ENCODE measurements around the gene SDK1.

SDK1 gene

DNA sequence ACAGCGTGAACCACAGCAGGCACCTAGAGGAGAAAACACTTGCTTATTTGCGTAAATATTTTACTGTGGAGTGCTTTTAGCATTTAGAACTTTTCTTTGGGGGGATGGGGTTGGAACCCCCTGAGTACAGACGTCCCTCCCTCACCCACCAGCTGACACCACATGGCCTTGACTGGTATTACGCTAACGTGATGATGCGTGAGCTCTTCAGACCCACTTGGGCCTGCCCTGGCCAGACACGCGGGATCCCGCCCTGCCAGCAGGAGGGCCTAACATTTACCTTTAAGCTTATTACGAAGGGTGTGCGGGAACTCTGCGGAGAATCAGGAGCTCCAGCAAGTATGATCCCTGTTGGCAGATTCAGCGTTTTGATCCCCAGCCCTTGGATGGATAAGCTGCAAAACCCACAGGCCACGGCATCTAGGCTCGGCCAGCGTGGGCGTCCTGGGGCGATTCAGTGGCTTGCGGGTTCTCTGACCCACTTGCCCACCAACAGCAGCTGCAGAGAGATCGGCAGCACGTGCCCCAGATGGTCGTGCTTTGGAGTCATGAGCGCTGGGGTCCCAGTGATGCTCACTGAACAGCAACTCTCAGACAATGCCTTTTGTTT lies 835.6 kb downstream of the SDK1 start:
- no peak for DNase-seq (ENCODE audit: low spot score)

DNA sequence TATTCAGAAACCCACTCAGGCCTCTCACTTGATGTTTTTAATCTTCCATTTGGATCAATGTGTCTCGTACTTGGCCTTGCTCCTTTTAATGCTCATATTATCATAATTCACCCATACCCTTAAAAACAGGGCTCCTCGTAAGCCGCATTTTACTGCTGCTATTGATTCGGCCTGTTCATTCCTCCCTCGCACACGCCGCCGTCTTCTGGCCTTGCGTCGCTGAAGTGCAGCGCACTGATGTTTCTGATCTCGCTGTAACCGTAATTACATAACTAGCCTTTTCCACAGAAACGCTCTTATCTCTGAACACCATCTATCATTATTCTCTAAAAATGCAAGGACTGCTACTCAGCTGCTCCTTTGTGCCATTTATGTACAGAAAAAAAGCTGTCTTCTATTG lies 836.5 kb downstream of the SDK1 start:
- no peak for DNase-seq (ENCODE audit: low spot score)

DNA sequence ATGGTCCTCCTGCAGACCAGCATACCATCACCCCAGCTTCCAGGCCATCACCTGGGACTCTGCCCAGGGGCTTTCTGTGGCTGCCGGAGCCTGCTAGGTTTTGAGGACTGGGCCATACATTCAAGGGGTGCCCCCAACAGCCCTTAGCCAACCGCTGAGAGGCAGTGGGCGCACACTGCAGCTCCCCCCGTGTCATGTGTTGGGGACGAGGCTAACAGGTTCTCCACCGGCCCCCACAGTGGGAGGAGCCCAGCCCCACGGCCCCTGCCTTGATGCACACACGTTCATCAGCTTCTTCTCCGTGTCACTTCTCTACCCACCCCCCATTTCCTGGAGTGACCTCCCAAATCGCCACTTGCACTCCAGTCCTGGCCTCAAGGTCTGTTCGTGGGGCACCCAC lies 837.8 kb downstream of the SDK1 start:
- DNase-seq (ENCODE audit: low spot score): no peak

DNA sequence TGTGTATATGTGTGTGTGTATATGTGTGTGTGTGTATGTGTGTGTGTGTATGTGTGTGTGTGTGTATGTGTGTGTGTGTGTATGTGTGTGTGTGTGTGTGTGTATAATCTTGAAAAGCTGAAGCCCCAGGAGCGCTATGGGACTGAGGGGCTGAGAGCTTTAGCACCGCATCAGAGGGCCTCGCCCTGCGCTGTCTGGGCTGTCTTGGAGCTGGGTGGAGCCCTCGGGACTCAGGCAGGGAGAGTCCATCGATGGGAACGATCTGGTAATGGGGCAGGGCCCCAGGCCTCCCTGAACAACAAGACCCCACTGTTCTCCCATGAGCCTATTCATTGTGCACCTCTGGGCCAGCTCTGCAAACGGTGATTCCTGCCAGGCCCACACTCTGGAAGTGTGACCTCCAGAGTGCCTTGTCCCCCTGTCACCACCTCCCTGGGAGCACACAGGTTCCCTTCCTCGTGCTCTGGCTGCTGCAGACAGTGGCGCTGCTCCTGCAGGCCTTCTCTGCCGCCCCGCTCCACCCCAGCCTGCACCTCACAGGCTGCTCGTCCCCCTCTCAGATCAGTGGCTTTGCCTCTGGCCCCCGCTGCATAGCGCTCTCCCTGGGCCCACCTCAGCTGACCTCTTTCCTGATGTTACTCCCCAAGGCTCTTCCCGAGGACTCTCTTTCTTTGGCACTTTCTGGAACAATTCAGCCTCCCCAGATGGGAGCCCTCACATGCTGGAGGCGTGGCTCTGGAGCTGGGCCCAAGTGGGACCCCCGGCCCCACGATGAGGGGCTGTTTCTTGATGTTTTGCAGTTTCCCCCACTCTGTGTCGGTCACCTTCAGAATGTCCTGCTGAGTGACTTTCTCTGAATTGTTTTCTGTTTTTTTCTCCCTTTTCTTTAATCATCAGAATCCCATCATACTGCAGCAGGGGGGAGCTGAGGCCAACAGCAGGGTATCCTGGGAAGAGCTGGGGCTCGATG lies 838.9 kb downstream of the SDK1 start:
- DNase-seq (ENCODE audit: low spot score): no peak

DNA sequence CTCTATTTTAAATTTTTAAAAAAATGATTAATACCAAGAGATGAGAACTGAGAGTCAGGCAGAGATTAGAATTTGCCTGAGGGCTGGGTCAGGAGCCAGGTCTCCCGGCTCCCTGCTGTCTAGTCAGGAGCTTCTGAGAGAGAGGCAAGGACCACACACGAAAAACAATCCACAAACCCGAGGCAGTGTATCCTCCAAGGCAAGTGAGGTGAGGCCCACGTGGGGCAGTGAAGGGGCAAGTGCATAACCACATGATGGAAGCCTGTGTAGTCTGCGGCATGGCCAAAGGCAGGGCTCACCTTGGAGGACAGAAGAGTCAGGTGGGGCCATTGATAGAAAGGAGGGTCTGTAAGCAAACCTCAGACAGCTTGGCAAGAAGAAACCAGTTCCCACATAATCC lies 839.9 kb downstream of the SDK1 start:
- DNase-seq (ENCODE audit: low spot score): no peak

DNA sequence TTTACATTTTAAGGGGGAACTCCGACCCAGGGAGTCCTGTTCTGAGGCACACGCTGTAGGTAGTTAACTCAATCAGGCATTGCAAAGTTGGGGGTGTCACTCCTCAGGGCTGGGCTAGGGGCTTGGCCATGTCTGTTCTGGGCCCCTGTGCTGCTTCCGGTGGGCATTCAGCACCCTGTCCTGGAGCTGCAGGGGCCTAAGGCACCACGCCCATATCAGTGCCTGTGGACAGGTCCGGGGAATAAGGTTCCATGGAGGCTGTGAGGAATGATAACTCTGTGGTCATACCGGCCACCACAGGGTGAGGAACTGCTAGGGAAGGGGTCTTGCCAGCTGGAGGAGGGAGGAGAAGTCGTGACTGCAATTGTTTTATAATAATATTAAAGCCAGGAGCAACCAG lies 842.0 kb downstream of the SDK1 start:
- no peak for DNase-seq (ENCODE audit: low spot score)

DNA sequence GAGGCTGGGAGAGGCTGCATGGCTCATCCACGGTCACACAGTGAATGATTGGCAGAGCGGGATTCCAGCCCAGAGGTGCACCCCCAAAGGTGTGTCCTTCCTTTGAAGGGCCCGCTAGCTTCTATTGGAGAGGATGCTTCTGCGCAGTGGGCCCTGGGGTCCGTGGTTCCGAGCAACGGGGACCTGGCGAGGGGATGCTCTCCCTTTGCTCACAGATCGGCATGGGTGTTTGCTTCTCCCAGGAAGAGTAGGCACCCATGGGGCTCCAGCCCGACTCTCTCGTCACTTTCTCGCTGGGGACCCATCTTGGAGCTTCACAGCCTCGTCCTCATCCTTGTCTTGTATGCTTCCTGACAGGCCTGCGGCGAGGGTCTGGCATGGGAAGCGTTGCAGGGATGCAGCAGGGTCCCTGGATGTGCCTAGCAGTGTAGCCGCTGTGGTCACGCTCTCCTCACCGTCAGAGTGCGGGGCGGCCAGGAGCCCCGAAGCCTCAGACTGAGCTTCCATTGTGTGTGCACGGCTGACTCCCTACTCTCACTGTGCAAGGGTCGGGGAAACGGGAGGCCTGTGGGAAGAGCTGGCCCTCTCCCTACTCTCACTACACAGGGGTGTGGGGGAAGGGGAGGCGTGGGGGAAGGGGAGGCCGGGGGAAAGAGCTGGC lies 842.6 kb downstream of the SDK1 start:
- DNase-seq (ENCODE audit: low spot score): no peak

DNA sequence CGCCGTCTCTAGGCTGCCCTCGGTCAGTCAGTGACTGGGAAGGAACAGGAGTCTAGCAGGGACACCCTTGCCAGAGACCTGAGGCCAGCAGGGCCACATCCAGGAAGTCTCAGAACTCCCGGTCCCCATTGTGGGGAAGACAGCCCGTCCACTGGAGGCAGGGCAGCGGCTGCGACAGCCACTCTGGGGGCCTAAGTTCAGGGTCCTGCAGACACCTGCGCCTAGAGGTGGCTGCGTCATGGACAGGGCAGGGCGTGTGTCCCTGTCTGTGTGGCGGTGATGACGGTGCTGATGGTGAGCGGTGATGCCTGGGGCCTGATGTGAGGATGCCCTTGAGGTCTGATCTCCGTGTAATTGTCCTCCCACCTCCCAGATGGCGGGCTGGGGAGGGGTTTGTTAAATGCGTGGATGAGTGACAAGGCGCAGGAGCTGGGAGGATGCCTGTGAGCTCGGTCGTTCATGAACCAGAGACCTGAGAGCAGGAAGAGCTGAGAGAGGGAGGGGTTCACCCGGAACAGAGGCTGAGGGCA lies 843.2 kb downstream of the SDK1 start:
- no peak for DNase-seq (ENCODE audit: low spot score)

DNA sequence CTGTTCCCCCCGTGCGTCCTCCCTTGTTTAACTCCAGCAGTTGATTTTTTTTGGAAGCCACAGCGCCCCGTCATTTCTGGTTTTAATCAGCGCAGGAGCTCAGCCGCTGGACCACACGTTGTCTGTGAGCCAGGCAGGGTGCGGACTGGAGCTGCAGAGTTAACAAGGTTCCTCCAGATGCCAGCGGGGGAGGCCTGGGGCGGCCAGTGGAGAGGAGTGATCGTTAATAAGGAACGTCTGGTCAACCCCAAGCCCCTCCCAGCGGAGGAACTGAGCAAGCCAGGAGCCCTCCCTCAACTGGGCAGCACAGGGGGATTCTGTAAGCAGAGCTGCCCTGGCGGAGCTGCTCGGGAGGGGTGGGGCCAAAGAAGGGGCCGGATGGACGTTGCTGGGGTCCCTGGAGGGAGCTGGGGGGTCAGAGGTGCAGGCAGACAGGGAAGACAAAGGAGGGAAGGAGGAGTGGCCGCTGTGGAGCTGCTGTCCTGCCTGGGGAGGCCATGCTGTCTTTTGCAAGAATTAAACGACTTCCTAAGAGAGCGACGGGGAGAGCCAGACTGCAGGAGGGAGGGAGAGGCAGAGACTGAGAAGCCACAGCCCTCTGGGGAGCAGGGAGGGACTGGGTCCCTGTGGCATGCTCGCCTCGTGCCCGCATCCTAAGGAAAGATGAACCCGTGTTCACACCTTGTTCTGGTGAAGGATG lies 843.9 kb downstream of the SDK1 start:
- DNase-seq (ENCODE audit: low spot score): no peak

DNA sequence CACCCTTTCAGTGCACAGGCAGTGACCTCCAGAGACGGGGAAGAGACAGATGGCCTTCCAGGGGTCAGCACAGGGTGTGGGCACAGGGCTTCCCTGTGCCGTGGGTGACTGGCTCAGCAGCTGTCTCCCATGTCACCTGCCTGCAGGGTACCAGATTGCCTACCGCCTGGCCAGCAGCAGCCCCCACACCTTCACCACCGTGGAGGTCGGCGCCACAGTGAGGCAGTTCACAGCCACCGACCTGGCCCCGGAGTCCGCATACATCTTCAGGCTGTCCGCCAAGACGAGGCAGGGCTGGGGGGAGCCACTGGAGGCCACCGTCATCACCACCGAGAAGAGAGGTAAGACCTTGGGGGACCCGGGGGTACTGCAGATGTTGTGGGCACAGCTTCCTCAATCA lies 844.5 kb downstream of the SDK1 start:
- DNase-seq (ENCODE audit: low spot score): no peak

DNA sequence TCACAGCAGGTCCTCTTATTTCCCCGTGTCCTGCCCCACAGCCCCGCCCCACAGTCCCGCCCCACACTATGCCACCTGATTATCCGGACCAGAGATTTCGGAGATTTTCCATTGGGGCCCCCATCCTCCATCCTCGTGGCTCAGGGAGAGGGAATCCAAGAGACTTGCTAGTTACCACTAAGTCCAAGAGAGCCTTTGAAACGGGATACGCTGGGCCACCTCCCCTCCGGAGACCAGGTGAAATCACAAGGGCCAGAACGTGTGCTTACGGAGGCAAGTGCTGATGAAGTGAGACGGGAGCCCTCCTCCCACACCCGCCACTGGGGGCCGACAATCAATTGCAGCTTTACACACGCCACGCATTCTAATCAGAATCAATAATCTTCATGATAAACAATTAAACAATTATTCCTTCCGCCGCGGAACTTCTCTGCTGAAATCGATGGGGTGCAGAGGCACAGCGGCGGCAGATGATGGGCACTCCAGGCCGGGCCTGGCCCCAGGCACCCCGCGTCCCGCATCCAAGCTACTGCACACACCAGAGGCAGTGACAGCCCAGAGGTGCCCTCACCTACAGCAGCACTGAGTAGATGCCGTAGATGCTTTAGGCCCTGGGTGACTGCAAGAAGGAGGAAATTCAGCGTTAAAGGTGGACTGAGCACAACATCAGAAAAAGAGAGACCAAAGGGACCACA lies 847.0 kb downstream of the SDK1 start:
- no peak for DNase-seq (ENCODE audit: low spot score)

DNA sequence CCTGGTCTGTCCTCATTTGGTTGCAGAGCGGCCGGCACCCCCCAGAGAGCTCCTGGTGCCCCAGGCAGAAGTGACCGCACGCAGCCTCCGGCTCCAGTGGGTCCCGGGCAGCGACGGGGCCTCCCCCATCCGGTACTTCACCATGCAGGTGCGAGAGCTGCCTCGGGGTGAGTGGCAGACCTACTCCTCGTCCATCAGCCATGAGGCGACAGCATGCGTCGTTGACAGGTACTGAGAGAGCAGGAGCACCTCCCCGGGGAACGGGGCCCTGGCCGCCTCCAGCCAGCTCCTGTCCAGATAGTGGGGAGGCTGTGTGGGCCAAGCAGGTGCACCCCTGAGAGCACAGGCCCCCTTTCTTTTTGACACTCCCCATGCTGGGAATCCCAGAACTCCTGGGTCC lies 848.2 kb downstream of the SDK1 start:
- DNase-seq (ENCODE audit: low spot score): no peak

DNA sequence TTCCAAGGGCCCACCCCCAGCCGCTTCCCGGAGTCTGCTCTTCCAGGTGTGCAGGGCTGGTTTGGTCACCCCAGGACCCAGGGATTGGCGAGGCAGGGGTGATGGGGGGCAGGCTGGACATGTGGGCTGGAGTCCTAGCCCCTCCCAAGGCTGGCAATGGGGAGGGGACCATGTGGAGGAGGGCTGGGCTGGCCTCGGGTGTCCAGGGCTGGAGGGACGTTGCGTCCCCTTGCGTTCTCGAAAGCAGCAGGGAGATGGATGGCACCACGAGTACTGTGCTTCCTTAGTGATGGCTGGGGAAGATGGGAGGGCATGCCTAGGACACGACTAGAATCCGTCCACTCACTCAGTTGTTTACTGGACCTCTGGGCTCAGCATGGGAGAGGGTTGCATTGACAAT lies 848.6 kb downstream of the SDK1 start:
- no peak for DNase-seq (ENCODE audit: low spot score)

DNA sequence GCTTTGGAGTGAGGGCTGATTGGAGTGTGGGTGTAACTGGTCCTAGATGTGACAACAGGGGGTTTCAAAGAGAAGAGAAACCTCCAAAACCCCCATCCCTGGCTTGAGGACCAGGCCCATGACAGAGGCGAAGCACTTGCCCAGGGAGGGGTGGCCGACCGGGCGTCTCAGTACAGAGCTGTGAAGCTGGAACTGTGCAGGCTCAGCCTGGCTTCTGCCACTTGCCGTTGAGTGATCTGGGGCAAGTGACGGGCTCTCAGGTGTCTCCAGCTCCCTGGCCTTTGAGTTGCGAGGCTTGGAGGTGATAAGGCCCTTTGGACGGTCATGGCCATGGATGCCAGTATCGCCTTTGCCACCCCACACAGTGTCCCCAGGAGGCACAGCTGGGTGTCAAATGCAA lies 849.7 kb downstream of the SDK1 start:
- no peak for DNase-seq (ENCODE audit: low spot score)

DNA sequence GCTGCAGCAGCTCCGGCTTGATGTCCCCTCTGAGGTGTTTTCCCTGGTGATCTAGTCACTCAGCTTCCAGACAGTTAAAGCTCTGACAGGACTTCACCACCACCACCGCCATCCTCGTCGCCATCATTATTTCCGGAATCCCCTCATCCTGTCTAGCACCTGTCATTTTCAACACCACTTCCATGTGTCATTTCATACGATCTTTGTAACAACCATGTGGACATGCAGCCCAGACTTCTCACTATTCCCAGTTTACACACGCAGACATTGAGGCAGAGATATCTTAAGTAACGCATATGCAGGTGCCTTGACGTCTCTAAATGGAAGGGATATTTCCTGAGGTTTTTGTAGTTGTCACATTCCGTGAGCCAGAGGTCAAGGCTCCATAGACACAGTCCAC lies 850.5 kb downstream of the SDK1 start:
- no peak for DNase-seq (ENCODE audit: low spot score)

DNA sequence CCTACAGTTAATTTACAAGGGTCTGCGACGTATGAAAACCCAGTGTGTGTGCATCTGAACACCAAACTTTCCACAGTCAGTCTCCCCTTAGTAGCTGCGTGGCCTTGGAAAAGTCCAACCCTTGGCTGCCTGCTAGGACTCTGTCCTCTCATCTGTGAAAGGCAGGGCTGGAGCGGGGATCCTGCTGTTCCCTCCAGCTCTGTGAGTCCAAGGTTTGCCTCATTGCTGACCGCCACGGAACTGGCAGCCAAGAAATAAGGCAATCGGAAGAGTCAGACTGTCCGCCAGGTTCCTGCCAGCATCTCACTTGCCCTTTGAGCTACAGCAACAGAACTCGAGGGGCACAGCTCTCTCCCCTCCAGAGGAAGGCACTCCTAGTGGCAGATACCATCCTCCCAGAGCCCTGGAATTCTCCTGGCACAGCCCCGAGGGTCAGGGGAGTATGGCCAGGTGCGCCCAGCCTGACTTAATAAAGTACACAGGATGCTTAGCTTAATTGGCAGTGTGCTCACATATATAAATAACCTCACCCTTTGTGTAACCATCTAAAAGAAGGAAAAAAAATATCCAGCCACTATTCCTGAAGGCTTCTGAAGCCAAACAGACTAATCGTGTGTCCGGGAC lies 851.0 kb downstream of the SDK1 start:
- DNase-seq (ENCODE audit: low spot score): no peak

DNA sequence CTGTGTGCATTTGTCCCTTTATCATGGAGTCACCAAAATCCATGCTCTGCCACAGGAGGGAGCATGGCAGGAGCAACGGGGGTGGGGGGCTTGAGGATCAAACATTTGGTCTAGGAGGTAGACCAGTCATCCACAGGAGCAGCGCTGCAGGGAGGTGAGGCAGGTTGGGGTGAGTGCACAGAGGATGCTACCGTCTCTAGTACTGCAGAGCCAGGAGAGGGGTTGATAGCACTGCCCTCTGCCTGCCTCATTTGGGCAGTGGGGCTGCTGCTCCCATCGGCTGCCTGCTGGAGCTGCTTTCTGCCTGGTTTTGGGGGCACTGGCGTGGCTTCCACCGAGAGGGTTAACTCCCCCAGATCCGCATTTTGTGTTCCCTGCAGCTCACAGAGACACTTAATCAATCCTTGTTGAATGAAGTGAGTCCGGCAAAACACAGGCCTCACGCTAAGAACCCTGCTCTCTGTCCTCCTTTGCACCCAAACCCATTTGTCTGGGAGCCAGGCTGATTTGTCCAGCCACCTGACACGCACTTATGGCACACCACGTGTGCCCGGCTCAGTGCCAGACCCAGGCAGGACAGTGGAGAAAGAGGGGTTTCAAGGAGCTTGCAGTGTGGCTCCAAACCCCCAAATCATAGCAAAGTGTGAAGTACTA lies 854.0 kb downstream of the SDK1 start:
- DNase-seq (ENCODE audit: low spot score): no peak

DNA sequence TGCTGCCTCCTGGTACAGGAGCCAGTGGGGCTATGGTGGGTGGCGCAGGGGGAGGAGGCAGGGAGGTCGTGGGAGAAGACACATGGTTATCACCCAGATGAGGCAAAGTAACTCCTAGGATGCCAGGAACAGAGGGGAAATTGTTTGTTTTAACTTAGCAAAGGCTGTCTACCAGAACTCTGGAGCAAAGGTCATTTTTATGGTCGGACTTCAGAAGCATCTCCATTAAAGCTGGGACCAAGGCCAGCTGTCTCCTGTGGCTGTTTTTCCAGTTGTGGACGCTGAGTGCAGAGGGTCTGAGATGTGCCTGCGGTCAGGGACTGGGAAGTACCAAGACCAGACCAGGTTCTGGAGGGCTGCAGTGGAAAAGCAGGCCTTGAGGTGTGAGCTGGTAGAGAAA lies 855.1 kb downstream of the SDK1 start:
- no peak for DNase-seq (ENCODE audit: low spot score)

DNA sequence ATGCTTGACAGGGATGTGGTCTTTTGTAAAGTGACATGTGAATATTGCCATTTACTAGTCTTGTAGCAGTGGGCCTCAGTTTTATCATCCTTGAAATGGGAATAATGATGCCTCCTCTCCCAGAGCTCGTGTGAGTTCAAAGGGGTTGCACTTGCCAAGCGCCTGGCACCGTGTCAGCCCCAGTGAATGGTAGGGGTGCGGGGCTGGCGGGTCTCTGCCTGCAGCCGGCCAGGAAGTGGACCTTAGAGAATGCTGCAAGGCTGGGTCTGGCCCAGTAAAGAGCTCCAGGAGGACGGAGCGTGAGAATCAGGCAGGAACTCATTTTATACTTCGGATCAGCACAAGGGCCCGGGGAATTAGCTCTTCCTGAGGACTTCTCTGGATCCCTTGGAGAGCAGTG lies 856.6 kb downstream of the SDK1 start:
- no peak for DNase-seq (ENCODE audit: low spot score)

DNA sequence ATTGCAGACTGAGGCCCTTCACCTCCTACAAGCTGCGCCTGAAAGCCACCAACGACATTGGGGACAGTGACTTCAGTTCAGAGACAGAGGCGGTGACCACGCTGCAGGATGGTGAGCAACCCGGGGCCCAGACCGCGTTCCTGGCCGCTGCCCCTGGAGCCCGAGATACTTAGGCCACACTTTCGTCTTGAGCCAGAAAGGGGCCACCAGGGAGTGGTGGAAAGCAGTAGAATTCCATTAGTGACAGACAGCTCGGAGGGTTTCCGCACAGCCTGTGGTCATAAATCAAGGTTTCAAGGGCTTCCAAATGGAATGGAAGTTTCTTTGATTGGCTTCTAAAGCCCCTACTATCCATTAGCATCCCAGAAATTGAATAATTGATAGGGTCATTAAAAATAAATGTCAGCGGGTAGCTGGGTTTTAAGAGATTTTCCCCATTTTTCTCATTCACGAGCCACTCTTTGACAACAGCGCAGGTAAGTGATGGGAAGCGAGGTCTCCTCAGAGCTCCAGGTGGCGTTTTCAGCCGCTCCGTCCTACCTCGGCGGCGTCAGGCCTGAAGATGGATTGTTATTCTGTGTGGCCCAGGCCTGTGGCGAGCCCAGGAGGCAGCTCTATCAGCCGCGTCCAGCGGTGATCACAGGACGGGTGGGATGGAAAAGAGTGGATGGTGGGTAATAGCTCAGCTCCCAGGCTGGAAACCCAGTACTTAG lies 857.5 kb downstream of the SDK1 start:
- DNase-seq (ENCODE audit: low spot score): no peak

All from germinal center (tissue), 1 donor.